Stimulated activated CD4-positive, alpha-beta T cell treated with anti-CD3 and anti-CD28 coated beads, Interleukin-2, amount 100 ng/mL, for 24 hours (primary cell): Measurements from ENCODE around the gene C4BPB.

Source experiments
- DNase-seq, 2 donors: peaks; one replicate each; pipeline ENCODE4 v3.0.0-alpha.2; 2020

C4BPB gene

DNA sequence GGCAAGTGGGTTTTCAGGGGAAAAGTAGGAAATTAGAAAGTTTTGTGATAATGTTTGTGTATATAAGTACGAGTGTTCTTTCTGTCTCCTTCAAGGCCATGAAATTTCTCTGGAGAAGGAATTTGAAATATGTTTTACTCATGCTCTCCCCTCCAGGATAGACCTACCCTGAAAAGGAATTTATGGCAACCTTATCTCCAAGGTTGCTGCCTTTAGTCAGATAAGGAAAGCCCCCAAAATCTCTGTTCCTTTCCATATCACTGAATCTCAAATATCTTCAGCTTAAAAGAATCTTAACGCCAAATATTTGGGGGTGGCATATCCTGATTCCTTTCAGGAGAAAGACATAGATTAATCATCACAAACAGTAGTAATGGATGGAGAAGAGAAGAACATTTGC is 499 bp upstream of the C4BPB start:
- no peak for DNase-seq

DNA sequence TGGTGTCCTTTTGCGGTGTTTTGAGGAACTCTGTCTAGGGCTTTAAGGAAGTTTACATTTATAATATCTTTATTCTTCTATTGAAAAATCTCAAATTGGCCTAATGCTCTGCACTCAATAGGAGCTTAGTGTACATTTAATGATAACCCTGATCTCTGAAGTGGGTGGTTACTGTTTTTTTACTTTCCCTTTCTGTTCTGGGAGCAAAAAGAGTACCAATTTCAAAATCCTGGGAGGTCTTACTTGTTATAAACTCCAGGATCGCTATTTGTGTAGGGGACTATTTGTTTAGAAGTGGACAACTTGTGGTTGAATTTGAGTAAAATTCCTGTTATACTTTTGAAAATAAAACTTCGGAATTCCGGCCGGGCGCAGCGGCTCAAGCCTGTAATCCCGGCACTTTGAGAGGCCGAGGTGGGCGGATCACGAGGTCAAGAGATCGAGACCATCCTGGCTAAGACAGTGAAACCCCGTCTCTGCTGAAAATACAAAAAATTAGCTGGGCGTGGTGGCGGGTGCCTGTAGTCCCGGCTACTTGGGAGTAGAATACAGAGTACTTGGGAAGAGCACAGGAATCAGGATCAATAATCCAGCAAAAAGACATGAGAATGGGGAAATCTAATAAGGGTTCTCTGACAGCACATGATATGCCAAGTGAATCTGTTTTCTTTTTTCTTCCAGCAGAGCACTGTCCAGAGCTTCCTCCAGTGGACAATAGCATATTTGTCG is 1.1 kb downstream of the C4BPB start:
- no peak for DNase-seq

- DNase-seq = no peak
These were observed 2.7 kb downstream of the C4BPB start for GRCh38 chr1:207091200-207091908.

- DNase-seq = no peak
These were observed 5.3 kb downstream of the C4BPB start for GRCh38 chr1:207093944-207094343.

DNA sequence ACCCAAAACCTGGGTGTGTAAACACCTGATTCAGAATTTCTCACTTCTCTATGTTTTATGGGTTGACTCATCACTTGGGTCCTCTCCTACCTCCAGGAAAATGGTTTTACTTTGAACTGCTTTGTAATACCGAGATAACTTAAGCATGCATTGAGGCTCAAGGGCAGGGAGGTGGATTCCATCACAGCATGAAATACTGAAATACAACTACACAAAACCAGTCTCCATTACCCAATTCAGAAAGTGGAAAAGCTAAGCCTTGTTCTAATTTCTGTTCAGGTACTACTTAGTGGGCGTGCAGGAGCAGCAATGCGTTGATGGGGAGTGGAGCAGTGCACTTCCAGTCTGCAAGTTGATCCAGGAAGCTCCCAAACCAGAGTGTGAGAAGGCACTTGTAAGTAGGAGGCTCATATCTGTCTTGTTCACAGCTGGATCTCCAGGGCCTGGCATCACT is 9.2 kb downstream of the C4BPB start:
- peak; percentile 27 to 35 for DNase-seq

GRCh38 chr1:207101720-207102119 is 13.1 kb downstream of the C4BPB start:
- no peak for DNase-seq

DNA sequence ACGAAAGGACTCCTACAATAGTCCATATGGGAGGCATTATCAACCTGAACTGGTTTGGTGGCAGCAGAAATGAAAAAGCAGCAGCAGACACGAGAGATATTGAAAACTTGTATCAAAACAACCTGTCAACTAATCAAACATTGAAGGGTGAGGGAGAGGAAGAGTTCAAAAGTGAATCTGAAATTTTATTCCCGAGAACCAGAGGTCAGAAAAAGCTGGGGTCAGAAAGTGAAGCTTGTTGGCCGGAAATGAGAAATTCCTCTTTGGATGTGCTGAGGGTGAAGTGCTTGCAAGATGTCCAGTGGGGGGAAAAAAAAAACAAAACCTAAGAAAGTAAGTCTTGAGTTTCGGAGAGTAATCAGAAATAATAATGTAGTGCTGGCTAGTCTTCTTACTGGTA is 13.5 kb downstream of the C4BPB start:
- DNase-seq = no peak

GRCh38 chr1:207102659-207103058 is 14.0 kb downstream of the C4BPB start:
- DNase-seq = no peak

- no peak for DNase-seq
These were observed 15.3 kb downstream of the C4BPB start, which contains the start of gene C4BPA for GRCh38 chr1:207103892-207104373. Gene C4BPA (plus strand): TSS chr1:207104233. CDS start chr1:207113026, 8,793 bp downstream.

DNA sequence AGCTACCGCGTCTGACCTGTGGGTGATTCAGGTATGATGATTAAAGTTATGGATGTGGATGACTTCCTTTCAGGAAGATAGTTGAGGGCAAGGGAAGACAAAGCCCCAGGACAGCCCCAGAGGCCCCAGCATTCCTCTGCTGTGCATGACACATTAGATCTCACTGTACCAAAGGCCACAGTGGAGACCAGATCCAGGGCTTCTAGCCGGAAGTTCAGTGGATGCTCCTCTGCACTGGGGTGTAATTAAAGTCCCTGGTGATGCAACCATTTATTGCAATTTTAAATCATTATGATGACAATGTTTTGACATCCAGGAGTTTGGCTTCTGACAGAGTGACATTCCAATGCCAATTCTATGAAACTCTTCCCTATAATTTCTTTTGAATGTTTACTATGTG is 20.3 kb downstream of the C4BPB start:
- DNase-seq = no peak

- no peak for DNase-seq
These were observed 24.1 kb downstream of the C4BPB start for GRCh38 chr1:207112616-207113296.

GRCh38 chr1:207115269-207115668 is 26.6 kb downstream of the C4BPB start:
- DNase-seq = no peak

DNA sequence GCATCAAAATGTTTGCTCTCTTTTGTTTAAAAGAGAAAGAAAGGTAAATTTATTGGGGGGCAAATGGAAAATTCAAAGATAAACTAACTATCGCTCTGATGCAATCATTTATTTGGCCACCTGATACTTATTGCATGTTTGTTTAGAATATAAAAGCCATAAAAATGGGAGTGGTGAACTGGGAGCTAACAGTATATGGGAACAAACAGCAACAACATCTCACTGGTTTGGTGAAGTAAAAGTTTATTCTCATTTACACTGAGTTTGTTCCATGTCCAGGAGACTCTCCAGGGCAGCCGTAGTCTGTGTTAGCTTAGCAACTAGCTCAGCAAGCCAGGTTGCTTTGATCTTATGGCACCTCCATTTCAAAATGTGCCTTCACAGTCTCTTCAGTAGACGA is 35.7 kb downstream of the C4BPB start:
- DNase-seq = no peak

DNA sequence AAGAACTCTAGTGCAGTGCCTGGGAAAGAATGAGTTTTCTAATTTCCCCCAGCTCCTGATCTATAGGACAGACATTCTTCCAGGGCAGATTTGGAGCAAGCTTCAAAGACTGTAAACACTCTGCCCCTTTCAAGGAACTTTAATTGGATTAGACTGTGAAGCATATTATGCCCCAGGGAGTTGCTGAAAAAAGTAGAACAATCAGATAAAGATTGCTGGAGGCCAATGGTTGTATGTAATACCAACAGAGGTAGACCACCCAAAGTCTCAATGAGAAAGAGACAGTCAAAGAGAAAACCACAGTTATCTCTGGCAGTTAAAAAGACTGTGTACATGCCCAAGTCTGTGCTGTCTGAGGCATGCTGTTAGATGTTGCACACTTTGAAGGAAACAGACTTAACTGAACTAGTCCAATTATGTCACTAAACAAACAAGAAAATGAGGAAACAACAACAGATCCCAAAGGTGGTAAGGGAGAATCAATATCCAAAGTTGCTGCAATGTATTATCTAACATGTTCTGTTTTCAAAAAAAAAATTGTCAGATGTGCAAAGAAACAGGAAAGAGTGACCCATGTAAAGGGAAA is 39.8 kb downstream of the C4BPB start:
- no peak for DNase-seq

- no peak for DNase-seq
These were observed 40.4 kb downstream of the C4BPB start for GRCh38 chr1:207129053-207129452.

- DNase-seq = no peak
These were observed 41.8 kb downstream of the C4BPB start for GRCh38 chr1:207130252-207131036.

DNA sequence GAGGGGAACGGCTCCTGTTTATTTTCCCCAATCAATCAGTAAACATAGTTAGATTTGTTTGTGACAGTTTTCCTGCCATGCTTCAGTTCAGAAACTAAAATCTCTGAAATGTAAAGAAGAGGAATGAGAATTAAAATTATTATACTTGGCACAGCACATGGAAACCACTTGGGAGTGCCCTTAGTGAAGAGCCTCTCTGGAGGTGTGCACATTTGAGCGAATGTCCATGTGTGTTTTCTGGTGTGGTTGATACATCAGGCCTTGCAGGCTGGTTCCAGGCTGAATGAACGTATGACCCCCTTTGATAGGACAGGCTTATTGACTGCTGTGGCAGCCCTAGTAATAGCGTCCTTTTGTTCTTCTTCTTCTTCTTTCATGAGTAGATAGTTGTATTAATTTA is 42.5 kb downstream of the C4BPB start:
- no peak for DNase-seq

DNA sequence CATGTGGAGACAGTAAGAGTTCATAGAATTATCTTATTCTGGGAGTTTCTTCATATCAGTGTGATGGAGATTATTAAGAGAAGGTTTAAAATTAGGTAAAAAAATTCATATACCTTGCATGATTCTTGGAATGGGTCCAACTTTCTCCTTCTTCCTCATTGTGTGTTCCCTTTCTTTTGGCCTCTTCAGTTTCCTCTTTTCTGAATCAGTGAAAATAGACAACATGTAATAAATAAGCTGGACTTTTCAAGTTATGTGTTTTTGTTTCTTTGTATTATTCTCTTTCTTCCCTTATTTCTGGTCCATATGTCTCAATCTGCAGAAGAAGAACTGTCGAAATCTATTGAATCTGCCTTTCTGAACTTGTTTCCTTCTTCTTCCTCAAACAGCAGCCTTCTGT is 45.9 kb downstream of the C4BPB start:
- no peak for DNase-seq

DNA sequence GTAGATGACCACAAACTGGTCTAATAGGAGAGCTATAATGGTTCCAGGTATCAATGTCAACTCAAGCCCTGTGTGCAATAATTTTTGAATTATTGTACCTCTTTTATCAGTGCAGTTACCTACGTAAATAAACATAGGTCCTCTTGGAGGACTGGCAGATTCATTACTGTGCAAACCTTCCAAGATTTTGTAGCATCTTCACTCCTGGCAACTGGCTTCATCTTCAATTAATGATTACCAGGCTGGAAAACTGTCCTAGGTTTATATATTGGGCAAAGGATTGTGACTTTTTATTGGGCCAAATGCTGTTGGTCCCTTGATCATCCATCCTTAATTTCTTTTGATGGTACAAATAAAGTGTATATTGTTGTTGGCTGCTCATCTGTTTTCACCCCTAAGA is 51.0 kb downstream of the C4BPB start:
- DNase-seq = no peak

GRCh38 chr1:207140536-207140935 is 51.9 kb downstream of the C4BPB start:
- DNase-seq = no peak

DNA sequence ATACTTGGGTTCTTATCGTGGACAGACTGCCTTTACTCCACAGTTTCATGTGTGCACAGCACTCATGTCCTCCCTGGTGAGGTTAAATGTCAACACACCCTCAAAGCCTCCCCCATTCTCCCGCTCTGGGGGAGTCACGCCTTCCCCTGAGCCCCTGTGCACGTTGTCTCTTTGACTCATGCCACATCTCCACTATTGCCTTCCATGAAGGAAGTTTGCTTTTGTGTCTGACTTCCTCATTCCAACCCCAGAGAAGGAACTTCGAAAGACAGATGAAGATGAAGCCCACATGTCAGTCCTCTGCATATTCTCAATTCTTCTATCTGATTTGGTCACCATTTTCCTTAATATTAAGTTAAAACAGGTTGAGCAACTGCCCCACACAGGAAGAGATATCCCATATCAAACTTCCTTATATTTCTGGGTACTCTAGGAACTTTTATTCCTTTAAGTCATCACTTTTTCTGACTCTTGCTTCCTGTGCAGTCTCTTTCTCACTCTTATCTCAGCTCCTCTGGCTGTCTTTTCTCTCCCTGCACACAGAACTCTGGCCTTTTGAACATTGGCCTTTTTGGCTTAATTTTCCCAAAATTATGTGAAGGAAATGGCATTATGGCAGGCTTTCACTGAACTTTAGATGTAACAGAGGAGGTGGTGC is 56.9 kb downstream of the C4BPB start:
- no peak for DNase-seq
